NCI-H1436 treated with DMSO at 0.1 percent for 48 hours (cell line): Measurements from ENCODE around the gene PLA2G12A.
"Not testable (repeated sequence)": the region's sequence is repeated elsewhere in the genome, so short reads cannot be mapped to it uniquely, and the experiment has no call there.

Experiments used
- DNase-seq: peaks from one replicate; lab custom pipeline; 2025; lab: John Stamatoyannopoulos, UW

Gene PLA2G12A

DNA sequence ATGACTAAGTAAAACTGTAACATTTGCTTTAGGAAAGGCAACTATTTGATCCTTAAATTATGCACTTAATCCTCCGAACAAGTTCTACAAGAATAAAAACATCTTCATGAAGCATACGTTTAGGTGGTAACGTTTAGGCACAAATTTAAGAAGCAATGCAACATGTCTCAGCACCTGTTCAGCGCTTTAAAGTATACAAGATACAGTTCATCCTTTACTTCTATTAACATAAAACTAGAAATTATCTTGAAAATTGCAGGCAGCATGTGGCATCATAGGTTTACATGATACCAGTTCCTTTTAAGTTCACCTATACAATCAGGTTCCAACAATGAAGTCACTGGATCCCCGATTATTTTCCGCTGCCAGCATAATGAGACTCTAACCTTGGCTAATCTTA, 1.5 kb downstream of the PLA2G12A start:
- DNase-seq: no peak

DNA sequence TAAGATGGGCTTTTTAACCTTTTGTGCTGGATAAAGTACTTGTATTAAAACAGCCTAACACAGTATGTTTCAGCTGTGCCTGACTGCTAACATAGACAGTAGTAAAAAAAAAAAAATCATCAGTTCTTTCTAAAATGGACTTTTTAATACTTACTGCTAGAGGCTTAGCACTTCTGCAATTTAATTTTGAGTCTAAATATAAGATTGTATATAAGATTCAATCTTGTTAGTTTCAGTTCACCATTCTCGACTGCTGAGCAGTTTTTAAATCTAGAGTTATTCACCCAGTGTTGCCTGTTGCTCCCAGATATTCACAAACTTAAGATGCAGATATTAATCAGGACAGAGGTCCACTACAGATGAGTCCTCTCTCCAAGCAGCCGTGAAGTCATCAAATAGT, 6.8 kb downstream of the PLA2G12A start:
- no peak for DNase-seq

DNA sequence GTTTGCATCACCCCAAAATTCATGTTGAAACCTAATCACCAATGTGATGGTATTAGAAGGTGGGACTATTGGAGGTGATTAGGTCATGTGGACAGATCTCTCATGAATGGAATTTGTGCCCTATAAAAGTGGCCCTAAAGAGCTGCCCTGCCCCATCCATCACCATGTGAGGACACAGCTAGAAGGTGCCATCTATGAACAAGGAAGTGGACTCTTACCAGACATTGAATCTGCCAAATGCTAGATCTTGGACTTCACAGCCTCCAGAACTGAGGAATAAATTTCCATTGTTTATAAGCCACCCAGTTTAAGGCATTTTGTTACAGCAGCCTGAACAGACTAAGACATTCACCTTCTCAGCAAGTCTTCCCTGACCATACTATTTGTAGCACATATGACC, 7.5 kb downstream of the PLA2G12A start:
- DNase-seq: no peak

DNA sequence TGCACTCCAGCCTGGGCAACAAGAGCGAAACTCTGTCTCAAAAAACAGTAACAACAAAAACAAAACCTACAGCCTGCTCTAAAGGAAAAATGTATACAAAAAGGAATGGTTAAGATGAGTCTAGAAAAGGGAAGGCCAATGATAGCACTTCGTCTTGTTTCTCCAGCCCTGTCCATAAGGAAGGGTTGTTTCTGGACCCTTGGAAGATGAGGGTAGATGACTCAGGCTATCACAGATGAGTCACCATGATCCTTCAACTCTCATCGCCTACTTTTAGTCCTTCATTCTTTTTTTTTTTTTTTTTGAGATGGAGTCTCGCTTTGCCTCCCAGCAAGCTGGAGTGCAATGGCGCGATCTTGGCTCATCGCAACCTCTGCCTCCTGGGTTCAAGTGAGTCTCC, 8.8 kb downstream of the PLA2G12A start:
- no peak for DNase-seq

DNA sequence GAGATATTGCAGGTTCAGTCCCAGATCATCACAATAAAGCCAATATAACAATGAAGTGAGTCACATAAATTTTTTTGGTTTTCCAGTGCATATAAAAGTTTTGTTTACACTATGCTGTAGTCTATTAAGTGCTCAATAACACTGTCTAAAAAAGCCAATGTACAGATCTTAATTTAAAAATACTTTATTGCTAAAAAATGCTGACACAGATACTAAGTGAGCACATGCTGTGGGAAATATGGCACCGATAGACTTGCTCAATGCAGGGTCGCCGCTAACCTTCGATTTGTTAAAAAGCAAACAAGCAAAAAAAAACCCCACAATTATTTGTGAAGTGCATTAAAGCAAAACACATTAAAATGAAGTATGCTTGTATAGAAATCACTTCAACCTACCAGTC, 10.3 kb downstream of the PLA2G12A start:
- no peak for DNase-seq

DNA sequence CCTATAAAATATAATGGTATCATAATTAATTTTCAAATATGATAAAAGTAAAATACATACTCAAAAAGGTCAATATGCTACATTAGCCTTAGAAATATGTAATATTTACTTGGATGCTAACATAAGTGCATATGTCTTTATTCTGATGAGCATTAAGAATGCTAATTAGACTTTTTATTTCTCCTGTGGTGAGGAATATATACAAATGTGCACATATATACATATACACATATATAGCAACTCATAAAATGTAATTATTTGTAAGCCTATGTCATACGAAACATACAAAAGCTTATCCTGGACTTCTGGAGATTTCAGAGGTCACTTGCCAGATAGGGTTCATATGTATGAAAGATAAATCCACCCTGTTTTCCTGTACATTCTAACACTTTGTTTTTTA, 11.1 kb downstream of the PLA2G12A start:
- DNase-seq: no peak

DNA sequence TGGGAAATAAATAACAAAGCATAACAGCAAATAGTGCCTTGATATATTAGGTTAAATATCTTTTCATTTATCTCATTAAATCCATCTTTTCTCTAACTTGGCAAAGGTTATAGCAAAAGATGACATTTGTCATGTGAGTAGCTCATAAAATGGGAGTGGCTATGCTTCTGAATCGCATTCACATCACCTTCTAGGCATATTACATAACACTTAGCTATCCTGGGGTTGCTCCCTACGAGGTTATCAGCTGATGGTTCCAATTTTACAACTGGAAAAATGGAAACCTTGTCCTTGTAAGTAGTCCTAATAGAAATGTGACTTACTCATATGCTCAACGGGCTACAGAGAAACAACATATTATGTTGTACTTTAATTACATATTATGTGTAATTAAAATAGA, 16.4 kb downstream of the PLA2G12A start:
- DNase-seq: no peak

DNA sequence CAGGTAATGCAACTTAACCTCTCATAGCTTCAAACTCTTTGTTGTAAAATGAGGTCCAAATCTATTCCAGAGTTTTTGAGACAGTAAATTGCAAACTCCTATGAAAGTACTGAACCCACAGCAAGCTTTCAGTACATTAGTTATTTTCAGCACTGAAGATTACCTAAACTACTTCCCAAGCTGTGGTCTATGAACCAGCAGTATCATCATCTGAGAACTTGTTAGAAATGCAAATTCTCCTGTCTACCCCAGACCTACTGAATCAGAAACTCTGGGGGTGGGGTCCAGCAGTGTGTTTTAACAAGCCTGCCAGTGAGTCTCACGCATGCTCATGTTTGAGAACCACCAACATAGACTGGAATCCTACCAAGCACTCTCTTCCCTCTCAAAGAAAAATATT, 20.9 kb downstream of the PLA2G12A start:
- no peak for DNase-seq

DNA sequence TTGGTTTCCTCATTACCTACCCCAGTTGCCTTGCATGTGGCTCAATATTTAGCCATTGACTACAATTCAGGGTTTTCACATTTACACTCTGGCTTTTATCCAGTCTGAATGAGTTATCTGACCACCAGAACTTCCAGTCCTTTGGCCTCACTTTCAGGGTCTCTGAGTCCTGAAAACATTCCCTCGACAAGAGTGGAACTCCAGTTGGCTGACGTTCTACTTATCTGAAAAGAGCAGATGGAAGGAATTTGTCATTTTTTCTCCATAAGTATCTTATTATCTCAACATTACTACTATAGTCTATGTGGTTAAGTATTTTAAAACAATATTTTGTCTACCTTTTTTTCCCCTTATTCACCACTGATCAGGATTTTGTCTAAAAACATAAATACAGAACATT, 21.4 kb downstream of the PLA2G12A start:
- no peak for DNase-seq

DNA sequence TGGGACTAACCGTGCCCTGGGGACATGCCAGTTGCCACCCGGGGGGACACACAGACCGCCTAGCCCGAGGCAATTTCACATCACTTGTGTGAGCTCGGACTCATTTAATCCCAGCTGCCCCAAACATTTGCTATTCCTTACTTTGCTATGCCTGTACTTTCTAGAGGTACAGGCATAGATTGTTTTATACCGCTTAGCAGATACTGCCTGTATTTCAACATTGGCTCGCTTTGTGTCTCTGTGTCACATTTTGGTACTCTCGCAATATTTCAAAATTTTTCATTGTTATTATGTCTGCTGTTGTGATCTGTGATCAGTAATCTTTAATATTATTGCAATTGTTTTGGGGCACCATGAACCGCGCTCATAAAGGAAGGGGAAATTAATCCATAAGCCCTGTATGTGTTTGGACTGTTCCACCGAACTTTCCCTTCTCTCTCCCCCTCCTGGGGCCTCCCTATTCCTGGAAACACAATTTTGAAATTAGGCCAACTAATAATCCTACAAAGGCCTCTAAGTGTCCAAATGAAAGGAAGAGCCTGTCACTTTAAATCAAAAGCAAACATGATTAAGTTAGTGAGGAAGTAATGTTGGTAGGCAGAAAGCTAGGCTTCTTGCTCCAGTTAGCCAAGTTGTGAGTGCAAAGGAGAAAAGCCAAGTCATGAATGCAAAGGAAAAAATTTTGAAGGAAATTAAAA, 26.1 kb downstream of the PLA2G12A start:
- no peak for DNase-seq

DNA sequence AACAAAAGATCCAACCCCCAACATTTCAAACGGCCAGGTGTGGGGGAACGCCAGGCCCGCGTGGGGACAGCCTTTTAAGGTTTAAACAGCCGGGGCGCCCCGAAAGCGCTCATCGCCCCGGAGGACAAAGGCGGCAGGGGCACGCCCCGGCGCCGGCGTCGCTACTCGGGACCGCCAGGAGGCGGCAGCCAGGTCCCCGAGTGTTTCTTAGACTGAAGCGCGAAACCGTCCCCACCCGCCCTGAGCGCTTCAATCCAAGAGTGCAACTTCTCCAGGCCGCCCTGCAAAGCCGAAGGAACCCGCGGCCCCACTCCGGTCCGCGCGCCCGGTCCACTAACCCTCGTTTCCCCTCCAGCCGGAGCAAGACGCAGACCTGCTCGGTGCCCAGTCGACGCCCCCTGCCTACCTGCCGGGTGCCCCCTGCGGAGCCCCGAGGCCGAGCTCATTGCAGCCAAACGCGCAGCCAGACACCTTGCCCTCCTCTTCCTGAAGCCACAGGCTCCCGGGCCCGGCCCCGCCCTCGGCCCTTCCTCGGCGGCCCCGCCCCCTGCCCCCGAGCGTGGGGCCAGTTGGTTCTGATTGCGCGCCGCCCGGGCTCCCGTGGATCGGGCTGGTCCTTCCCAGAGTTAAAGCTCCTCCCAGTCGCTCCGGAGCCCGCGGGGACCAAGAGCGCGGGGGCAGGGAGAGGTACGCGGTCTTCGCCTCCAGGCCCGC, 26.8 kb downstream of the PLA2G12A start, which contains the start of gene CASP6:
CASP6 (minus strand) TSS at position 496 of the 714 bp plus-strand sequence; CDS start at position 446, 50 bp downstream.
- DNase-seq: peak; percentile 60

DNA sequence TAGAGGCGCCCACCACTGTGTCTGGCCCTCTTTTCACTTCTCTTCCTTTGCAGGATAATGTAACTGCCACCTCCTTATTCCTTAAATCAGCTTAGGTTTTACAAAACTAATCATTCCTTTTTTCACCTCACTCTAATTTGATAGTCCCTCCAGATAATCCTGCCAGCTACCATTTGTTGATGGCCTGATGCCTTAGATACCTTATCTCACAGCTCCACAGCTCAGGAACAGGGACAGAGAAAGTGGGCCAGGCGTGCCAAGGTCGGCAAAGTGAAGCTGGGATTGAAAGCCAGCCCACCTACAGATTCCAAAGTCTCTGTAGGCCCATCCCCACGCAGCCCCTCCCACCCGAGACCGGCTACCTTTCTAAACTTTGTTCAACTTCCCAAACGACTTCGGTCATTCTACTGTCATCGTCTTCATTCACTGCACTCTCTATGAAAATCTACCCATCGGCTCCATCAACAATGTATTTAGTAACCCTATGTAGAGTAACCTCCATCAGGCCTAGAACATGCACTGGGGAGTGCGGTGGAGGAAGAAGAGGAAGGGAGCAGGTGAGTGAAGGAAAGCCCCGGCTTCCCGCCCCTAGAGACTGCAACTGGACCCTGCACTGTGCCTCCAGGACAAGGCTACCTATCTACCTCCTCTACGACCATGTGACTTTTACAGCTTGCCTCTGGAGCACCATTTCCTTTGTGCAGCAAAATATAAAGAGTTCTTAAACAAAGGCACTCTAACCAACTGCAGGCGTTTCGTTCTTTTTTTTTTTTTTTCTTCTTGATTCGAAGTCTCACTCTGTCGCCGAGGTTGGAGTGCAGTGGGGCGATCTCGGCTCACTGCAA, 28.1 kb downstream of the PLA2G12A start:
- DNase-seq: no peak

DNA sequence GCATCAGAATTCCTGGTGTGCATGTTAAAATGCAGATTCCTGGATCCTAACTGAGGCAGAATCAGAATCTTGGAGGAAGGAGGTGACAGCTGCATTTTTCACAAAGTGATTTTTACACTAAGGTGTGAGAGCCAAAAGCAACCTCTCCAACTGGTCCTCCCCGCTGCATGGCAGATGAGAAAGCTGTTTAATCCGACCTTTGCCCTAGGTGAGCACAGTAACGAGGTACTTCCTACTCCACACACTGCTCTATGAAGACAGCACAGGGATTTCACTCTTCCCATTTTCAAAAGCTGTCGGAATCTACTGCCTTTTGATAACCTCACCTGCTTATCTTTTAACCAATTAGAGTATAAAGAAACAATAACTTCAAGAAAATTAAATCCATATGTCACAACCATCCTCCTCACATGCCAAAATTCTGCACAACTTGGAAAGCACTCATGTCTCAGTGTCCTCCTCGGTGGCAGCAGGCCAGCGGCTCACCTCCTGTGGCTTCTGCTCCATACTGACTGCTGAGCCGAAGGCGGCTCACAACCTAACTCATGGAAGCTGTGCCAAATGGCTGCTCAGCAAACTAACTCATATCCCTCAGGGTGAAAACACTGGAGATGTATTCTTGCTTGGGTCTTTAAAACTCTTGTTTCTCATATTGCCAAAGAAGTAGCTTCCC, 30.2 kb downstream of the PLA2G12A start:
- no peak for DNase-seq

DNA sequence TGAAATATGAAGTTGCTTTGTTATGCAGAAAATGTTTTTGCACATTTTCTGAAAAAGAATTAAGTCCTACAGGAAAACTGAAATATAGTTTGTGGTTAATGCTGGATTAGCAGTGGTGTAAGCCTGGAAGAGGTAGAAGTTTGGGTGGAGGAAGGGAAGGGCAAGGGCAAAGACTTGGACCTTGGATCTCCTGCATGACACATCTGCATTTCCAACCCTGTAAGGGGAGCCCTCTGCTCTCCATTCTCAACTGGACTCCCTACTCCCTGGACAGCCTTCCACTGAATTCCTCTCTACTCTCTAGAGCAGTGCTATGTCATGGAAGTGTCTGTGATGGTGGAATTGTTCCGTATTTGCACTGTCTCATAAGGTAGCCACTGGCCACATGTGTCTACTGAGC, 31.2 kb downstream of the PLA2G12A start:
- DNase-seq: no peak

DNA sequence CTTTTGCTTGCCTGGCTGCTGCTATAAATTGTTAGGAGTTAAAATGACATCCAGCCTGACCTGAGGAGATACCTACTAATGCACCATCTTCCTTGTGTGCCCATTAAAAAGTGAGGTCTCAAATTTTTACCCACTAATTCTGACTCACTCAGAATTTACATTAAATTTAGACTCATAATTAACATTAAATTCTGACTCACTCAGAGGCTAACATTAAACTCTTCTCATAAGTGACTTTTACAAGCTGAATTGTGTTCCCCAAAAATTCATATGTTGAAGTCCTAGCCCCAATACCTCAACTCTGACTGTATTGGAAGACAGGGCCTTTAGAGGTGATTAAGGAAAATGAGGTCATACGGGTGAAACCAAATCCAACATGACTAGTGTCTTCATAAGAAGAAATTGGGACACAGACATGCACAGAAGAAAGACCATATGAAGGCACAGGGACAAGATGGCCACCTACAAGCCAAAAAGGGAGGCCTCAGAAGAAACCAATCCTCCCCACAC, 38.4 kb downstream of the PLA2G12A start:
- DNase-seq: no peak

DNA sequence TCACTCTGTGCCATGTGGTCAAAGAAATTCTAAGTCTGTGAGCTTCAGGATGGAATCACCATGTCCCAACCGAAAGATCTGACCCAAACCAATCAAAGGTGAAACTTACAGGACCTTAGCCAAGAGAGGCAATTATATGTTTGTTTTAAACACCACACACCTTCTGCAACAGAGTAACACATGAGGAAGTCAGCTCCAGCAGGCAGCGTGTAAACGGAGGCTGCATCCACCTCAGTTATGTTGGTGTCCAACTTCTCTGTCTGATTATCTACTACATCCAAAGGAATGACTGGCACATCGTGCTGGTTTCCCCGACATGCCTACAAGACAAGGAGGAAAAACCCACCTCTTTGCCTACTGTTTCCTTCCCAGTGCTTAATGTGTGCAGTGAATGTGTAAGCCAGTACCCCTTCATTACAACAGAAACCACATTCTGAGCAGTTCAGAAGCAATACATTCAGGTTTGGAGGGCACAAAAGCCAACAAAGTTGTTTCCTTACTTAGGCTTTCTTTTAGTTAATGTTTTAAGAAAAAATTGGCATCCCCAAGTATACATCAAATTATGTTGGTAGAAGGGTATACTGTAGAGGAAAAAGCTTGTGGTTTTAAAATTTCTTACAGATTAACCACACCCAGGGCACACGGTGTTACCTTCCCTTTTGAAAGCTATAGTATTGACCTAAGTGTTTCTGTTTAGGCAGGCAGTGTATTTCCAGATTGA, 39.0 kb downstream of the PLA2G12A start:
- DNase-seq: no peak

DNA sequence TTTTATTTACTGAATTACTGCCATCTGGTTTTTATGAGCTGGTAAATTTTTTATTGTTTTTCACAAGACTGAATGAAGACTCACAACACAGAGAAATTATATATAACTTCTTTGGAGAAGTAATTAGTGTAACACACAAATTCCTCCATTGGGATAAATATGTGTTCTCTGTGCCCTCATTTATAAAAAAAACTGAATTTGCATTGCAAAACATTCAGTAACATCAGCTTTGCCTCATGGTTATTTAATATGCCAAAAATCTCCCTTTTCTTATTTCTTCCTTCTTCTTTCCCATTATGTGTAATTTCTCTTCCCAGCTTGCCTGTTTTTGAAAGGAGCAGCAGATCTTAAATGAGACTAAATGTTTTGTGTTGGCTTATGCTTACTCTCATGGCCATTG, 45.1 kb downstream of the PLA2G12A start:
- DNase-seq: no peak

DNA sequence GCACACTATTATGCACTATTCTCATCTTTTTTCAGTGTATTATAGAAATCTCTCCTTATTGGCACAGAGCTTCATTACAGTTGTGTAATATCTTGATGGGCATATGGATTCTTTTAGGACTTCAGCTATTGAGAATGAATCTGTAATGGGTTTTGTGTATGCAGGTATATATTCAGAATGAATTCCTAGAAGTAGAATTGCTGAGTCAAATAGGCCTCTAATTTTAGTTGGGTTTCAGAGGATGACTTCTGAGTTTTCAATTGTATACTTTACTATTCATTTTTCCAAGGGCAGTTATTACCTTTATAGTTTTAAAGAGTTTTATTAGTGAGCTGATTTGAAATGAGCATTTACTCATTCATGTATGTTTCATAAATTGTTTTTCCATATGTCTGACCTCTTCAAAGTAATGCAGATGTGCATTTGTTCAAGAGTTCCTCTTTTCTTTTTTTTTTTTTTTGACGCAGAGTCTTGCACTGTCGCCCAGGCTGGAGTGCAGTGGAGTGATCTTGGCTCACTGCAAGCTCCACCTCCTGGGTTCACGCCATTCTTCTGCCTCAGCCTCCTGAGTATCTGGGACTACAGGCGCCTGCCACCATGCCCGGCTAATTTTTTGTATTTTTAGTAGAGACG, 46.1 kb downstream of the PLA2G12A start:
- no peak for DNase-seq

DNA sequence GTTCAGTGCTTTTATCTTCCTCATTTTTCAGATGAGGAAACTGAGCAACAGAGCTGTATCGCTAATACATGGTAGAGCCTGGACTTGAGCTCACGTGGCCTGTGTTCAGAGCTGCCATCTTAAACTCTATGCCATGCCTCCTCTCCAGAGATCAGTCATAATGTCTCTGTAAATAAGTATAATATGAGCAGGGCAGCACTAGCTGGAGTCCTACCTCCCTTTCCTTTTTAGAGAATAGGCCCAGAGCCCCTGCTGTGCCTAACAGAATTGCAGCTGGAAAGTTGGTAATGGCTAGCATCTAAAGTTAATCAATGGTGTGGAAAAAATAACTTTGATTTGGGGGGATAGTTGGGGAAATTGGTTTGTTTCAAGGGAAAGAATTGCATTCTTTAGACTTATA, 47.0 kb downstream of the PLA2G12A start:
- no peak for DNase-seq

DNA sequence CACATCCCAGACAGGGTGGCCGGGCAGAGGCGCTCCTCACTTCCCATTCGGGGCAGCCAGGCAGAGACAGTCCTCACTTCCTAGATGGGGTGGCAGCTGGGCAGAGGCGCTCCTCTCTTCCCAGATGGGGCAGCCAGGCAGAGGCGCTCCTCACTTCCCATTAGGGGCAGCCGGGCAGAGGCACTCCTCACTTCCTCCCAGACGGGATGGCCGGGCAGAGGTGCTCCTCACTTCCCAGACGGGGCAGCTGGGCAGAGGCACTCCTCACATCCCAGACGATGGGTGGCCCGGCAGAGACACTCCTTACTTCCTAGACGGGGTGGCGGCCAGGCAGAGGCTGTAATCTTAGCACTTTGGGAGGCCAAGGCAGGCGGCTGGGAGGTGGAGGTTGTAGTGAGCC, 50.9 kb downstream of the PLA2G12A start:
- DNase-seq: not testable (repeated sequence)

DNA sequence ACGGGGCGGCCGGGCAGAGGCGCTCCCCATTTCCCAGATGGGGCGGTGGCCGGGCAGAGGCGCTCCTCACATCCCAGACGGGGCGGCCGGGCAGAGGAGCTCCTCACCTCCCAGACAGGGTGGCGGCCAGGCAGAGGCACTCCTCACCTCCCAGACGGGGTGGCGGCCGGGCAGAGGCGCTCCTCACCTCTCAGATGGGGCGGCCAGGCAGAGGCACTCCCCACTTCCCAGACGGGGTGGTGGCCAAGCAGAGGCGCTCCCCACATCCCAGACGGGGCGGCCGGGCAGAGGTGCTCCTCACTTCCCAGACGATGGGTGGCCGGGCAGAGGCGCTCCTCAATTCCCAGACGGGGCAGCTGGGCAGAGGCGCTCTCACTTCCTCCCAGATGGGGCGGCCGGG, 51.4 kb downstream of the PLA2G12A start:
- not testable (repeated sequence) for DNase-seq
